HL-60 (cell line): ENCODE data around the gene DOCK1.

Experiments used
- DNase-seq, 2 experiments: peaks; one replicate each; pipeline ENCODE4 v3.0.0-alpha.2; 2010 to 2020; ENCODE audit warnings: low read depth in 1 of 2, low spot score in 1 of 2
- H3K27ac ChIP-seq: fragments of 250-450 bp; sonication (Bioruptor Pico); replicated peaks from 2 replicates; pipeline ENCODE4 v1.5.1; 2020; ENCODE audit warnings: mild to moderate bottlenecking, moderate library complexity
- H3K27me3 ChIP-seq: fragments of 250-450 bp; sonication (Bioruptor Pico); 2 replicates; pipeline ENCODE4 v1.5.1; 2021; ENCODE audit warnings: mild to moderate bottlenecking, moderate library complexity; ENCODE audit not compliant: insufficient read depth, poor library complexity, severe bottlenecking
- H3K4me3 ChIP-seq: replicated peaks from 2 replicates; pipeline ENCODE4 v1.5.1; 2011; ENCODE audit warnings: mild to moderate bottlenecking, control low read depth, low read length; ENCODE audit not compliant: insufficient read depth
- GABPA ChIP-seq: IDR thresholded peaks from 2 replicates; pipeline ENCODE4 v1.6.1; 2012; ENCODE audit warnings: low read depth
- POLR2AphosphoS5 ChIP-seq: IDR thresholded peaks from 2 replicates; pipeline ENCODE4 v1.6.1; 2012; ENCODE audit warnings: low read depth
- SPI1 ChIP-seq: IDR thresholded peaks from 2 replicates; pipeline ENCODE4 v1.6.1; 2012; ENCODE audit warnings: low read depth, mild to moderate bottlenecking, borderline replicate concordance
- TF ChIP-seq, protein P1 (sequence below): IDR thresholded peaks from 2 replicates; pipeline ENCODE4 v1.6.1; 2012; ENCODE audit warnings: low read depth; ENCODE audit not compliant: insufficient replicate concordance
- TF ChIP-seq, protein P2 (sequence below): IDR thresholded peaks from one replicate; pipeline ENCODE4 v1.5.1; 2011; ENCODE audit warnings: low read length, control low read depth, inconsistent platforms; ENCODE audit not compliant: insufficient read depth

Gene DOCK1

DNA sequence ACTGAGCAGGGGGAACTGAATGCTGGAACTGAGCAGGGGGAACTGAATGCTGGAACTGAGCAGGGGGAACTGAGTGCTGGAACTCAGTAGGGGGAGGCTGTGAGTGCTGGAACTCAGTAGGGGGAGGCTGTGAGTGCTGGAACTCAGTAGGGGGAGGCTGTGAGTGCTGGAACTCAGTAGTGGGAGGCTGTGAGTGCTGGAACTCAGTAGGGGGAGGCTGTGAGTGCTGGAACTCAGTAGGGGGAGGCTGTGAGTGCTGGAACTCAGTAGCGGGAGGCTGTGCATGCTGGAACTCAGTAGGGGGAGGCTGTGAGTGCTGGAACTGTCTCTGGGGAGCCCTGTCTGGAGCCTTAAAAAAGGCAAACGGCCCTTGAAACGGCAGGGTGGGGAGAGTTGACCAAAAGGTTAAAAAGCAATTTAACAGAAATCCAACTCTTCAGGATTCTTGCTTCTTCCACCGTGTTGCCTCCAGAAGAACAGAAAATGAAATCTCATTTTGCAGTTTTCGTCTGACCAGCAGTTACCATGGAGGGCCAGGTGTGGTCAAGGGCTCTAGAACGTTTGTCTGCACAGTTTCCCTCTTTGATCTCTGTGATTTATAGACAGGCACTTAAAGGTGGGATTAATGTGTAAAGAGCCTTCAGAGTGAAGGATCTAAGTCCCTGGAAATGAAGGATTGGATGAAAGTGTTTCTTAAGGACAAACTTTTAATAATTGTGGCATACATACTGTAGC, 19.1 kb downstream of the DOCK1 start:
- DNase-seq = no peak
- no peak overlapping the region for H3K4me3 ChIP-seq
- no peak for TF ChIP-seq POLR2AphosphoS5
- TF ChIP-seq, protein P1, sequence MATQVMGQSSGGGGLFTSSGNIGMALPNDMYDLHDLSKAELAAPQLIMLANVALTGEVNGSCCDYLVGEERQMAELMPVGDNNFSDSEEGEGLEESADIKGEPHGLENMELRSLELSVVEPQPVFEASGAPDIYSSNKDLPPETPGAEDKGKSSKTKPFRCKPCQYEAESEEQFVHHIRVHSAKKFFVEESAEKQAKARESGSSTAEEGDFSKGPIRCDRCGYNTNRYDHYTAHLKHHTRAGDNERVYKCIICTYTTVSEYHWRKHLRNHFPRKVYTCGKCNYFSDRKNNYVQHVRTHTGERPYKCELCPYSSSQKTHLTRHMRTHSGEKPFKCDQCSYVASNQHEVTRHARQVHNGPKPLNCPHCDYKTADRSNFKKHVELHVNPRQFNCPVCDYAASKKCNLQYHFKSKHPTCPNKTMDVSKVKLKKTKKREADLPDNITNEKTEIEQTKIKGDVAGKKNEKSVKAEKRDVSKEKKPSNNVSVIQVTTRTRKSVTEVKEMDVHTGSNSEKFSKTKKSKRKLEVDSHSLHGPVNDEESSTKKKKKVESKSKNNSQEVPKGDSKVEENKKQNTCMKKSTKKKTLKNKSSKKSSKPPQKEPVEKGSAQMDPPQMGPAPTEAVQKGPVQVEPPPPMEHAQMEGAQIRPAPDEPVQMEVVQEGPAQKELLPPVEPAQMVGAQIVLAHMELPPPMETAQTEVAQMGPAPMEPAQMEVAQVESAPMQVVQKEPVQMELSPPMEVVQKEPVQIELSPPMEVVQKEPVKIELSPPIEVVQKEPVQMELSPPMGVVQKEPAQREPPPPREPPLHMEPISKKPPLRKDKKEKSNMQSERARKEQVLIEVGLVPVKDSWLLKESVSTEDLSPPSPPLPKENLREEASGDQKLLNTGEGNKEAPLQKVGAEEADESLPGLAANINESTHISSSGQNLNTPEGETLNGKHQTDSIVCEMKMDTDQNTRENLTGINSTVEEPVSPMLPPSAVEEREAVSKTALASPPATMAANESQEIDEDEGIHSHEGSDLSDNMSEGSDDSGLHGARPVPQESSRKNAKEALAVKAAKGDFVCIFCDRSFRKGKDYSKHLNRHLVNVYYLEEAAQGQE = no peak
- no peak overlapping the region for H3K27ac ChIP-seq
- H3K27me3 ChIP-seq = no peaks in the 10 kb centered on the region

DNA sequence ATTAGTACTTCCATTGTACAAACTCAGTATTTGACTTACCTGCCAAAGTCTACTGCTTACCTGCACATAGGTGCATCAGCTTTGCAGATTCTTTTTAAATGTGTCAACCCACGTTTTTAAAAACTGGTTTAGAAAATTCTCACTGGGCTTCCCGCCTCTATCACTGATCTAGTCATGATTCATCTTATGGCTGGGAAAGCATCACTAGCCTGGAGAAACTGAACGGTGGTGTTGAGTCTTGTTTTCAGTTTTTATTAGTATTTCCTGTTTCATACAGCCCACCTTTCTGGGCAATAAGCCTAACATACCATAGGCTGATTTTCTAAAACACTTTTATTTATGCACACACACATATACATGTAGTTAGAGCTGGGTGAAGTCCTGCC, 19.7 kb downstream of the DOCK1 start:
- H3K4me3 ChIP-seq = no peak overlapping the region
- TF ChIP-seq SPI1 = no peak
- TF ChIP-seq, protein P2, sequence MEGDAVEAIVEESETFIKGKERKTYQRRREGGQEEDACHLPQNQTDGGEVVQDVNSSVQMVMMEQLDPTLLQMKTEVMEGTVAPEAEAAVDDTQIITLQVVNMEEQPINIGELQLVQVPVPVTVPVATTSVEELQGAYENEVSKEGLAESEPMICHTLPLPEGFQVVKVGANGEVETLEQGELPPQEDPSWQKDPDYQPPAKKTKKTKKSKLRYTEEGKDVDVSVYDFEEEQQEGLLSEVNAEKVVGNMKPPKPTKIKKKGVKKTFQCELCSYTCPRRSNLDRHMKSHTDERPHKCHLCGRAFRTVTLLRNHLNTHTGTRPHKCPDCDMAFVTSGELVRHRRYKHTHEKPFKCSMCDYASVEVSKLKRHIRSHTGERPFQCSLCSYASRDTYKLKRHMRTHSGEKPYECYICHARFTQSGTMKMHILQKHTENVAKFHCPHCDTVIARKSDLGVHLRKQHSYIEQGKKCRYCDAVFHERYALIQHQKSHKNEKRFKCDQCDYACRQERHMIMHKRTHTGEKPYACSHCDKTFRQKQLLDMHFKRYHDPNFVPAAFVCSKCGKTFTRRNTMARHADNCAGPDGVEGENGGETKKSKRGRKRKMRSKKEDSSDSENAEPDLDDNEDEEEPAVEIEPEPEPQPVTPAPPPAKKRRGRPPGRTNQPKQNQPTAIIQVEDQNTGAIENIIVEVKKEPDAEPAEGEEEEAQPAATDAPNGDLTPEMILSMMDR = no peak
- TF ChIP-seq GABPA = no peak
- TF ChIP-seq, protein P1 = no peak
- TF ChIP-seq POLR2AphosphoS5 = no peak
- no peak for DNase-seq
- no peaks in the 10 kb centered on the region for H3K27me3 ChIP-seq
- H3K27ac ChIP-seq = no peak overlapping the region

DNA sequence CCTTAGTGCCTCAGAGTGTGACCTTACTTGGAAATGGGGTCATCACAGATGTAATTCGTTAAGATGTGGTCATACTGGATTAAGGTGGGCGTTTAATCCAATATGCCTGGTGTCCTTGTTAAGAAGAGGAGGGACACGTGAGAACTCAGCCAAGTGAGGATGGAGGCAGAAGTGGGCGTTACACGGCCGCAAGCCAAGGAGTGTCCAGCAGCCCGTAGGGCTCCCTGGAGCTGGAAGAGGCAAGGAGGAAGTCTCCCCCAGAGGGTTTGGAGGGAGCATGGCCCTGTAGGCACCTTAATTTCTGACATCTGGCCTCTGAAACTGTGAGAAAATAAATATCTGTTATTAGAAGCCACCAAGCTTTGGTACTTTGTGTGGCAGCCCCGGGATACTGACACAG, 21.3 kb downstream of the DOCK1 start:
- TF ChIP-seq, protein P2 = no peak
- H3K4me3 ChIP-seq = no peak overlapping the region
- no peak overlapping the region for H3K27ac ChIP-seq
- no peak for DNase-seq
- H3K27me3 ChIP-seq = no peaks in the 10 kb centered on the region

DNA sequence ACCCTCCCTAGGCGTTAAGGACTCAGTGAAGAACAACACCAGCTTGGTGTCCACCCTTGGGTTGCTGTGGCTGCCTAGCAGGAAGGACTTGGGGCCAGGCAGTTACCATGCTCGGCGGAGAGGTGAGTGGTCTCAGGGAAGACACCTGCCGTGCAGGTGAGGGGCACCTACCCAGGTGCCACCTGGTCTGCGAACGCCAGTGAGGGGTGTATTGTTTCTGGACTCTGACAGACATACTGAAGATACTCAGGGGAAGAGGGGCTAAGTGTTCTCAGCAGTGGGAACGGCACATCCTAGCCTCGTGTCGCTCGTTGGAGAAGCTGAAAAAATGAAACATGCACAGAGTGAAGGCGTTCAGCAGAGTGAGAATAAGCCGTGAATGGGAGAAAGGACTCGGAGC, 22.6 kb downstream of the DOCK1 start:
- TF ChIP-seq SPI1 (no peak), POLR2AphosphoS5 (no peak), GABPA (no peak)
- TF ChIP-seq, protein P1 = no peak
- TF ChIP-seq, protein P2 = no peak
- Histone ChIP-seq H3K4me3 (no peak overlapping the region), H3K27ac (no peak overlapping the region), H3K27me3 (no peaks in the 10 kb centered on the region)
- no peak for DNase-seq
